NCI-H1092 (cell line): ENCODE results near the gene FAM180A.
"Not testable (repeated sequence)": the region's sequence is repeated elsewhere in the genome, so short reads cannot be mapped to it uniquely, and the experiment has no call there.

Source experiments
- DNase-seq: peaks from one replicate; lab custom pipeline; 2025; lab: John Stamatoyannopoulos, UW

The FAM180A gene

DNA sequence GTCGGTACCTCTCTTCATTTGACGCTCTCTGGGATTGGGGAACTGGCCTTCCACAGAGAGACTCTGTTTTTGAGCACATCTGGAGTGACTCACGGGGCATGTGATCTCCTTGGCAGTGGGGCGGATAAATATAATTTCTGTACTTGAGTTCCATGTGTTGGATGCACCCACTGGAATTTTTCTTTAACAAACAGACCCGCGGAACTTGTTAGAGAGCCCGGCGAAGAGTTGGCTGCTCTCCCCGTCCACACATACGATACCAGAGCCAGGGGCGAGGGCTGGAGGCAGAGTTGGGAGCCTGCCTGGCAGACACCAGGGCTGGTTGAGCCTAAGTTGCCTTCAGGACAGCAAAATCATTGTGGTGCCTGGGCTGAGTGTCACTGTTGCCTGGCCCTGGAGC lies at the start of gene FAM180A:
Gene FAM180A, minus strand, starts transcription at position 44 of the 400 bp plus-strand sequence. CDS start 233 bp downstream, outside the sequence.
- no peak for DNase-seq

- no peak for DNase-seq
These were observed 49.5 kb upstream of the FAM180A start for GRCh38 chr7:135798095-135798494.

DNA sequence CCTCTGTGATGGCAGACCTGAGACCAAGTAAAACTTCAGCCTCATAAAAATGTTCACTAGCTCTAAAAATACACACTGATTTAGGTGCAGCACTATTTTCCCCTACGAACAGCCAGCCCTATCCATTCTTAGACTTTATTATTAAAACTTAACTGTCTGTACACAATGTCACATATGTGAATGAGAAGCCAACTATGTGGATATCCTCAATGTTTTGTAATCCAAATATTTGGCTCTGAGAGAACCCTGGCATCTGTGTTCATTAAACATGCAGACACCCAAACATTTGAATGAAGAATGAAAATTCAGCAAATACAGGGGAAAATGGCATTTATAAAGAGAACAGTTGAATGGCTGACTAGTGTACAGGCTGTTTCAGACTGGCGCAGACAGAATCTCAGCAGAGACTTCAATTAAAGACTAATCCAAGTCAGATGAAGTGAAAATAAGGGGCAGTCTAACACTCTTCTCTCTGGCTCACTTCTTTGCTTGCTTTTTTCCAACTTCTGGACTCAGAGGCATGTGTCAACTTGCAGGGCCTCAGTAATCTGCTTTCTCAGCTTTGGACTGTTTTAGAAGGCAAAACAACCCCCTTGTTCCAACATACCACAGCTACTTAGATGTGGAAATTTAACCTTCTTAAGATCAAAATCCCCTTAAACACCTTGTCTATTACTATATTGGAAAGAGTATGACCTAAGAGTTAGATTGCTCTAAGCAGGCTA lies 47.4 kb upstream of the FAM180A start:
- DNase-seq, result no peak

- DNase-seq, result no peak
These were observed 45.2 kb upstream of the FAM180A start for GRCh38 chr7:135793841-135794240.

DNA sequence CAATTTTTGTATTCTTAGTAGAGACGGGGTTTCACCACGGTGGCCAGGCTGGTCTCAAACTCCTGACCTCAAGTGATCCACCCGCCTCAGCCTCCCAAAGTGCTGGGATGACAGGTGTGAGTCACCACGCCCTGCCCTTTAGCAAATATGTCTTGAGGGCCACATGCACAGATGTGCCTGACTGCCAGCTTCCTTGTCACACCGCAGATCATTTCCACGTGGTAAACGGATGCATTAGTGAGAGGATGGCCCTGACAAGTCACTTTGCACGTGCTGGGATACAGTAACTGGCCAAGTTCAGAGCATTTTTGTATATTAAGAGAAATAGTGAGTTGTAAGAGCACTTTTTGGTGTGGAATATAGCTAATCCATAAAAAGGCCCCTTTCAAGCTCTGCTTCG lies 44.3 kb upstream of the FAM180A start:
- no peak for DNase-seq

- DNase-seq, result no peak
These were observed 43.7 kb upstream of the FAM180A start for GRCh38 chr7:135792363-135792668.

GRCh38 chr7:135791543-135792362 lies 43.1 kb upstream of the FAM180A start:
- no peak for DNase-seq

GRCh38 chr7:135790371-135790977 lies 41.9 kb upstream of the FAM180A start:
- DNase-seq, result no peak

- DNase-seq, result no peak
These were observed 41.3 kb upstream of the FAM180A start for GRCh38 chr7:135789956-135790355.

- DNase-seq, result no peak
These were observed 40.8 kb upstream of the FAM180A start for GRCh38 chr7:135789431-135789830.

DNA sequence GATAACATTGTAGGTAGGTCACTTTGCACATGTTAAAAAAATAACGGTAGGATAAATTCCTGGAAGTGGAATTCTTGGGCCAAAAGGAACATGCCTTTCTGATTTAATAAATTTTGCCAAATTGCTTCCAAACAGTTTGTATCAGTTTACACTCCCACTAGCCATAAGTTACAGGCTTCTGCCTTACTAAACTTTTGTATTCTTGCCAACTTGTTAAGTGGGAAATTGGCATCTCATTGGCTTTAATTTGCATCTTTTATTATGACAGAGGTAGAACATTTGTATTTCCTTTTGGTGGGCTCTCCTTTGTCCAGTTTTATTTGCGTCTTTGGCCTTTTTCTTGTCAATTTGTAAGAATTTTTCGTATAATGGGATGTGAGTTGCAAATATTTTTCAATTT lies 38.3 kb upstream of the FAM180A start:
- DNase-seq, result no peak

GRCh38 chr7:135785065-135785464 lies 36.5 kb upstream of the FAM180A start:
- DNase-seq, result no peak

DNA sequence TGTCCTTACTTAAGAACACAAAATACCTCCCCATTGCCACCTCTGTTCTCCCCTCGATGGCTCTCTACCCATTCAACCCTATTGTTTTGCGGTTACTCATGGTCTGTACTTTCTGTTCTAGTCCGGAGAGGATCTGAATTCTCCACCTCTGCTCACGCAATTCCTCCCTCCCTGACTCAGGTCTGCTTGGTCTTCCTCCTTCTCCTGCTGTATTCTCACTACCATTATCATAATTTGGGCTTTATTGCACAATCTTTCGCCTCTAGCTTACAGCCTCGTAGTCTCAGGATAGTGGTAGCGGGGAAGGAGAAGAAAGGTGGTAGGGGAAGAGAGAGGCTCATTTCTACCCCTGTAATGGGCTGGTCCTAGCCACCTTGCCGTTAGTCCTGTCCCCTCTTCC lies 35.4 kb upstream of the FAM180A start:
- no peak for DNase-seq

- DNase-seq, result no peak
These were observed 34.2 kb upstream of the FAM180A start for GRCh38 chr7:135782801-135783200.

- DNase-seq, result no peak
These were observed 33.8 kb upstream of the FAM180A start for GRCh38 chr7:135782377-135782776.

DNA sequence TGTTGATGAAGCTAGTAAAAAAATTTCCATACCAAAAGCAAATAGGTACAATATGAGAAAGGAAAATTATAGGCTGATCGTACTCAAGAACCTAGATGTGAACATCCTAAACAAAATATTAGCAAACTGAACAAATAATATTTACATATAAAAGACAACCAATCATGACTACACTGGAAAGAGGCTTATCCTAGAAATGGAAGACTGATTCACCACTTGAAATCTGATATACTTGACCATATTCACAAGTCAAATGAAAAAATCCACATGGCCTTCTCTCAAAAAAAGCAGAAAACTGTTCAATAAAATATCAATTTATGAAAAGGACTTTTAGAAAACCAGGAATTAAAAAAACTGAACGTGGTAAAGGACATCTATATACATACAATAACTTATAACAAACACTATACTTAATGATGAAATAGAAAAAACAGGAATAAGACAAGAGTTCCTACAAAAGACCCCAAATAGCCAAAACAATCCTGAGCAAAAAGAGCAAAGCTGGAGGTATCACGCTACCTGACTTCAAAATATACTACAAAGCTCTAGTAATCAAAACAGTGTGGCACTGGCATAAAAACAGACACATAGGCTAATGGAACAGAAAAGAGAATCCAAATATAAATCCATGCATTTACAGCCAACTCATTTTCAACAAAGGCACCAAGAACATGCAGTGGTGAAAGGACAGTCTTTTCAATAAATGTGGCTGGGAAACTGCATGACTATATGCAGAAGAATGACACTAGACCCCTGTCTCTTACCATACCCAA lies 29.2 kb upstream of the FAM180A start:
- DNase-seq, result no peak

GRCh38 chr7:135775915-135776314 lies 27.3 kb upstream of the FAM180A start:
- not testable (repeated sequence) for DNase-seq

DNA sequence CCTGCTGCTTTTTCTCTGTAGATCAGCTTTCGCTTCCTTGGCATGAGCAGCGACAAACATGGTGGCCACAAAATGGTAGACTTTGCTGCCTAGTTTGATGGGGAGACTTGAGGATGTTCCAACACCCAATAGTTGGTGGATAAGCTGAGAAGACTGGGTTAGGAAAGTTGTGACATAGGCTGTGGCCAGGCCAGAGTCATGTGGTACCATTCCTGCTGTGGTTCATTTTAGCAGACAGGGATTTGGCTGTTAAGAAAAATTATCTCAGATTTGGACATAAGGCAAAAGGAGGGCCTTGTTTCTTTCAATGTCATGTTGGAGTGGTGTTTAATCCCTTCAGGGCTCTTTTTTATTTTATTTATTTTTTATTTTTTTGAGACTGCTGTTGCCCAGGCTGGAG lies 26.6 kb upstream of the FAM180A start:
- no peak for DNase-seq

- peak; percentile 38 for DNase-seq
These were observed 25.7 kb upstream of the FAM180A start for GRCh38 chr7:135774284-135774683.

DNA sequence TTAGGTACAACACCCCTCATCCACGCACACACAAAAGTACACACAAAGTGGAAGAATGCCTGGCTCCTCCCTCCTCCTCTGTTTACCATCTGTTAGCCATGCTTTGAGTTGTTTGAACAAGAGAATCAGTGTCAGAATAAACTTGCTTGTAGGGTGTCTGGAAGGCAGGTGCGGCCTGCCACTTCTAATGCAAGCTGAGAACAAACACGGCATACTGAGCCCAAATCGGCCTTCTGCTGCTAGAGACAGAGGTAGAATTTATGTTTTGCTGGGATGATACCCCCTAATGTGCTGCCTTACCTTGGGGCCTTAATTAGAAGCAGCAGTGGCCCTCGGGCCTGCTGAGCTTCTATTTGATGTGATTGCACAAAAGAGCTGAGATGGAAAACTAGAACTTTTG lies 24.9 kb upstream of the FAM180A start:
- DNase-seq, result peak; percentile 58

- no peak for DNase-seq
These were observed 24.1 kb upstream of the FAM180A start for GRCh38 chr7:135772639-135773222.
